K562 (cell line): ENCODE data around the gene CZIB. TPM values are rescaled to one million over a fixed set of nuclear protein-coding genes. Genes with fewer than 3 reads are reported as not detected.

Experiments
- ATAC-seq: fragments of 200-7000 bp; cut with Tn5 transposase; 3 replicates; pipeline ENCODE4 v1.9.1; 2020; ENCODE audit warnings: moderate library complexity
- BruUV-seq: library from RNA; stranded (reverse); fragments of 400-500 nt; replicated peaks from 2 replicates; lab custom pipeline; 2021; lab: Mats Ljungman, UMichigan
- CTCF ChIA-PET: fragments of 300-600 bp; formaldehyde crosslinking; extraction: SDS; loops from one replicate; lab custom pipeline; 2021; ENCODE audit warnings: low intra/inter-chr PET ratio; lab: Yijun Ruan, JAX
- POLR2A ChIA-PET: fragments of 300-600, 350-650 bp; sonication (Branson Sonifier 250); formaldehyde crosslinking; extraction: SDS; loops from one replicate; lab custom pipeline; 2021; ENCODE audit warnings: antibody characterized with exemption, inconsistent platforms; lab: Yijun Ruan, JAX
- DNase-seq, 4 experiments: peaks; one replicate each; pipeline versions ENCODE4 v3.0.0 to v3.0.0-alpha.2; 2011 to 2018; ENCODE audit warnings: low spot score in 3 of 4, mixed read lengths in 3 of 4; ENCODE audit errors: extremely low read depth in 1 of 4
- FAIRE-seq: peaks from 2 replicates; lab custom pipeline; 2011; peaks lifted over from hg19 to GRCh38; lab: Jason Lieb, UNC
- H2AFZ ChIP-seq: 2 replicates; pipeline ENCODE4 v1.6.0; 2011; ENCODE audit warnings: low read depth, low read length, control low read depth, inconsistent platforms
- H3K27ac ChIP-seq: fragments of 200-600 bp; 3 replicates; pipeline ENCODE4 v1.8.0; 2011; ENCODE audit warnings: low read depth, mild to moderate bottlenecking, control low read depth, inconsistent platforms, low read length, moderate library complexity, mixed read lengths; ENCODE audit errors: extremely low read depth
- H3K27me3 ChIP-seq, 2 experiments: fragments of 300-600 bp in 1 of 2; 2 replicates in 1 of 2; 3 replicates in 1 of 2; pipeline versions ENCODE4 v1.6.0 to v1.8.0; 2011; ENCODE audit warnings: inconsistent platforms in 2 of 2, low read length in 2 of 2, mild to moderate bottlenecking in 1 of 2, mixed read lengths in 1 of 2, moderate library complexity in 1 of 2; ENCODE audit not compliant: control insufficient read depth in 2 of 2, insufficient read depth in 2 of 2
- H3K36me3 ChIP-seq: fragments of 300-600 bp; 3 replicates; pipeline ENCODE4 v1.8.0; 2011; ENCODE audit warnings: mild to moderate bottlenecking, low read length, inconsistent platforms; ENCODE audit not compliant: control insufficient read depth, insufficient read depth
- H3K4me1 ChIP-seq, 2 experiments: fragments of 200-600 bp in 1 of 2; replicated peaks in 1 of 2; 2 replicates in 1 of 2; 3 replicates in 1 of 2; pipeline versions ENCODE4 v1.5.1 to v1.8.0; 2011; ENCODE audit warnings: inconsistent platforms in 2 of 2, low read length in 2 of 2, mild to moderate bottlenecking in 1 of 2, mixed read lengths in 1 of 2, moderate library complexity in 1 of 2; ENCODE audit not compliant: control insufficient read depth in 2 of 2, insufficient read depth in 2 of 2
- H3K4me2 ChIP-seq: 2 replicates; pipeline ENCODE4 v1.6.1; 2011; ENCODE audit warnings: low read length, control low read depth, inconsistent platforms, mixed read lengths; ENCODE audit not compliant: insufficient read depth
- H3K4me3 ChIP-seq: fragments of 200-600 bp; sonication (generic), shearing (Covaris generic); 2 replicates; pipeline ENCODE4 v1.5.1; 2016; ENCODE audit warnings: control low read depth, inconsistent platforms
- H3K79me2 ChIP-seq: fragments of 200-600 bp; 3 replicates; pipeline ENCODE4 v1.8.0; 2011; ENCODE audit warnings: low read length, inconsistent platforms; ENCODE audit not compliant: control insufficient read depth, insufficient read depth
- H3K9ac ChIP-seq, 2 experiments: 2 replicates each; pipeline versions ENCODE4 v1.6.0 to v1.6.1; 2011; ENCODE audit warnings: low read depth in 2 of 2, low read length in 2 of 2, control low read depth in 1 of 2, inconsistent platforms in 1 of 2, mild to moderate bottlenecking in 1 of 2, mixed read lengths in 1 of 2; ENCODE audit not compliant: insufficient read depth in 1 of 2
- H3K9me1 ChIP-seq: one replicate; pipeline ENCODE4 v1.6.0; 2011; ENCODE audit warnings: inconsistent platforms, mild to moderate bottlenecking, low read length, moderate library complexity; ENCODE audit not compliant: control insufficient read depth, insufficient read depth
- H3K9me3 ChIP-seq: replicated peaks from 2 replicates; pipeline ENCODE4 v1.5.1; 2011; ENCODE audit warnings: low read depth, low read length, inconsistent platforms; ENCODE audit not compliant: control insufficient read depth, insufficient read depth
- H4K20me1 ChIP-seq: replicated peaks from 2 replicates; pipeline ENCODE4 v1.6.1; 2011; ENCODE audit warnings: low read length, inconsistent platforms, mixed read lengths; ENCODE audit not compliant: control insufficient read depth, insufficient read depth
- C11orf30 ChIP-seq: fragments of 450-650 bp; IDR thresholded peaks from 2 replicates; pipeline ENCODE4 v1.6.1; 2016; ENCODE audit warnings: low read depth, mild to moderate bottlenecking
- CHD7 ChIP-seq: fragments of 200-600 bp; sonication (generic); IDR thresholded peaks from one replicate; pipeline ENCODE4 v1.6.1; 2012; ENCODE audit warnings: mild to moderate bottlenecking, low read depth, low read length, inconsistent platforms
- EGR1 ChIP-seq: fragments of 450-650 bp; conservative IDR thresholded peaks from 2 replicates; pipeline ENCODE4 v1.6.1; 2017; ENCODE audit warnings: mild to moderate bottlenecking
- MAFG ChIP-seq: fragments of 450-650 bp; conservative IDR thresholded peaks from 2 replicates; pipeline ENCODE4 v1.6.1; 2016; ENCODE audit warnings: missing genetic modification characterization, missing compliant biosample characterization
- NFE2 ChIP-seq: IDR thresholded peaks from 2 replicates; pipeline ENCODE4 v1.6.1; 2014; ENCODE audit warnings: antibody characterized with exemption, low read depth
- PCBP2 ChIP-seq: fragments of 200-400 bp; formaldehyde crosslinking; IDR thresholded peaks from 2 replicates; pipeline ENCODE4 v1.6.1; 2018; ENCODE audit warnings: low read length, low read depth, mild to moderate bottlenecking, moderate library complexity; ENCODE audit not compliant: poor library complexity, severe bottlenecking
- POU5F1 ChIP-seq: fragments of 150-350 bp; IDR thresholded peaks from 2 replicates; pipeline ENCODE4 v1.6.1; 2014; ENCODE audit warnings: borderline replicate concordance, low read length, low read depth, mild to moderate bottlenecking; ENCODE audit not compliant: partially characterized antibody
- U2AF2 ChIP-seq: fragments of 200-400 bp; formaldehyde crosslinking; optimal IDR thresholded peaks from 2 replicates; pipeline ENCODE3; 2017; ENCODE audit warnings: low read depth, mild to moderate bottlenecking, low read length
- ZNF280A ChIP-seq: fragments of 450-650 bp; IDR thresholded peaks from 2 replicates; pipeline ENCODE4 v1.6.1; 2018; ENCODE audit warnings: mild to moderate bottlenecking, low read depth; ENCODE audit not compliant: partially characterized antibody
- ZNF316 ChIP-seq: fragments of 450-650 bp; IDR thresholded peaks from 2 replicates; pipeline ENCODE4 v1.6.1; 2016
- WGBS: fragments of 100-300 bp; shearing (Covaris generic); methylation state at CpG from one replicate; pipeline ENCODE4 v1.1.6; 2016; ENCODE audit warnings: low coverage, mixed read lengths; ENCODE audit not compliant: insufficient coverage; ENCODE audit errors: missing lambda C conversion rate; 5-methylcytosine and 5-hydroxymethylcytosine counted together
- in situ Hi-C: fragments of 300-500 bp; cut with MboI; formaldehyde crosslinking; loops from 4 replicates; pipeline ENCODE4 v1.15.0; 2018; ENCODE audit warnings: inconsistent platforms, mixed read lengths
- intact Hi-C: fragments of 100-400 bp; cut with micrococcal nuclease; formaldehyde crosslinking; loops from 2 replicates; pipeline ENCODE4 v1.14.2; 2022
- polyA plus RNA-seq, 8 experiments: library from polyadenylated mRNA; depleted of rRNA in 4 of 8; stranded (reverse) in 5 of 8; unstranded in 3 of 8; fragments of >200 nt; fragmentation: Nextera tagmentation in 2 of 8; fragmentation: Illumina TruSeq in 1 of 8; extraction: Ambion mirVana in 2 of 8; extraction: Trizol in 1 of 8; gene quantifications; 2 replicates each; pipeline versions ENCODE4 v1.2.1 to v1.2.3, GENCODE V29; 2011 to 2014; ENCODE audit warnings: inconsistent platforms in 1 of 8, missing spikeins in 1 of 8
- total RNA-seq, 7 experiments: library from RNA; depleted of rRNA in 6 of 7; stranded (reverse); fragments of >200 nt in 6 of 7; fragmentation: Illumina TruSeq in 2 of 7; extraction: Trizol in 2 of 7; gene quantifications; 2 replicates each; pipeline versions ENCODE4 v1.2.1 to v1.2.3, GENCODE V29; 2011 to 2021; ENCODE audit warnings: low replicate concordance in 1 of 7

Gene CZIB
- total and polyA plus RNA-seq, 9 of the 15 experiments (the other 6 are each of a cell fraction or from before 2014, with no cell fraction given) = 52.6 to 111 (median 80.0) TPM

GRCh38 chr1:53242381-53242780 is 21.9 kb upstream of the CZIB start:
- intact Hi-C loops (no loop called here), in situ Hi-C loops (no loop called here)
- no peak for TF ChIP-seq PCBP2
- peak; percentile 53; the same call in 1 of the 2 replicates for TF ChIP-seq C11orf30
- no peak for TF ChIP-seq U2AF2
- TF ChIP-seq MAFG (tag) = peak; percentile 55; the same call in 1 of the 2 replicates
- no peak for TF ChIP-seq POU5F1
- TF ChIP-seq NFE2 = peak; percentile 71
- no peak for TF ChIP-seq ZNF280A
- TF ChIP-seq ZNF316 = peak; percentile 70
- no peak for TF ChIP-seq EGR1
- peak; percentile 86 for TF ChIP-seq CHD7
- Histone ChIP-seq H3K36me3 (peaks cover 20% of the 10 kb centered on the region; the same call in 2 of the 3 replicates), H3K79me2 (peaks cover 10% of the 10 kb centered on the region), H2AFZ (no peak overlapping the region), H3K27ac (no peak overlapping the region), H3K9me3 (no peaks in the 10 kb centered on the region; the same call in 1 of the 2 replicates), H3K9me1 (no peaks in the 10 kb centered on the region), H3K4me2 (no peak overlapping the region), H3K4me3 (no peak overlapping the region), H3K9ac (no peak overlapping the region), H4K20me1 (0 out of 2 replicates have a peak, but pooled peaks cover 4% of the 10 kb centered on the region), H3K4me1 (peaks cover 4 to 9% of the 10 kb centered on the region in 2 experiments; a peak in 3 of 5 replicates), H3K27me3 (no peaks in the 10 kb centered on the region)
- DNase-seq = no peak
- 13% methylated on average over 4 of the region's 4 CpGs for WGBS
- CTCF ChIA-PET = no interaction called here
- POLR2A ChIA-PET = interaction anchor here (1.3 to 1.6 kb wide), 2 partner anchors 12 to 16 kb away, joined by 6 to 8 read pairs; no protein-coding TSS in a partner anchor
- no TSS peak for BruUV-seq
- no peak for FAIRE-seq
- no peak for ATAC-seq
